ENCODE data around the gene IGLON5.

Gene IGLON5

GRCh38 chr19:51311351-51312257 lies at the start of gene IGLON5:
TSS of gene IGLON5 (plus strand) at chr19:51311644. CDS start at chr19:51311848, 204 bp downstream.
- DNase-seq (ENCODE audit: low read depth) = no peak
- TF ChIP-seq CTCF (IDR thresholded peaks at IDR 0.05; ENCODE audit: insufficient read depth, low read depth, low read length, missing control alignments) = no peak
- H3K4me3 ChIP-seq (ENCODE audit: low read depth, low read length) = no peak within 1 kb of the TSS

- no peak overlapping the region for H3K4me3 ChIP-seq (ENCODE audit: low read depth, low read length)
- no peak for TF ChIP-seq CTCF (IDR thresholded peaks at IDR 0.05; ENCODE audit: insufficient read depth, low read depth, low read length, missing control alignments)
- DNase-seq (ENCODE audit: low read depth) = no peak
These were observed 47.6 kb upstream of the IGLON5 start for GRCh38 chr19:51263808-51264207.

GRCh38 chr19:51271067-51271466 lies 40.4 kb upstream of the IGLON5 start:
- no peak for DNase-seq (ENCODE audit: low read depth)
- TF ChIP-seq CTCF (IDR thresholded peaks at IDR 0.05; ENCODE audit: insufficient read depth, low read depth, low read length, missing control alignments) = no peak
- H3K4me3 ChIP-seq (ENCODE audit: low read depth, low read length) = no peak overlapping the region

- DNase-seq (ENCODE audit: low read depth) = no peak
- no peak for TF ChIP-seq CTCF (IDR thresholded peaks at IDR 0.05; ENCODE audit: insufficient read depth, low read depth, low read length, missing control alignments)
- H3K4me3 ChIP-seq (ENCODE audit: low read depth, low read length) = no peak overlapping the region
These were observed 39.1 kb upstream of the IGLON5 start for GRCh38 chr19:51272183-51272810.

GRCh38 chr19:51274049-51274770 lies 37.2 kb upstream of the IGLON5 start:
- no peak for TF ChIP-seq CTCF (IDR thresholded peaks at IDR 0.05; ENCODE audit: insufficient read depth, low read depth, low read length, missing control alignments)
- no peak overlapping the region for H3K4me3 ChIP-seq (ENCODE audit: low read depth, low read length)
- DNase-seq (ENCODE audit: low read depth) = no peak

GRCh38 chr19:51277112-51277511 lies 34.3 kb upstream of the IGLON5 start:
- TF ChIP-seq CTCF (IDR thresholded peaks at IDR 0.05; ENCODE audit: insufficient read depth, low read depth, low read length, missing control alignments) = no peak
- no peak for DNase-seq (ENCODE audit: low read depth)

More at GRCh38 chr19:51277112-51277511, 34.3 kb upstream of the IGLON5 start:
- H3K4me3 ChIP-seq (ENCODE audit: low read depth, low read length) = no peak overlapping the region
